H1 (cell line): Measurements from ENCODE around the gene LCMT1. TPM values are rescaled to one million over a fixed set of nuclear protein-coding genes. Genes with fewer than 3 reads are reported as not detected.

Experiments used
- CEBPB ChIP-seq: IDR thresholded peaks from 2 replicates; pipeline ENCODE4 v1.6.1; 2012; ENCODE audit warnings: low read depth, low read length
- PHF8 ChIP-seq: fragments of 200-600 bp; sonication (generic); conservative IDR thresholded peaks from 2 replicates; pipeline ENCODE4 v1.7.1; 2012; ENCODE audit warnings: low read depth, mild to moderate bottlenecking, inconsistent platforms, low read length, moderate library complexity
- POLR2A ChIP-seq, 2 experiments: IDR thresholded peaks; 1 replicate in 1 of 2; 2 replicates in 1 of 2; pipeline ENCODE4 v1.6.1; 2011; ENCODE audit warnings: low read depth in 2 of 2, low read length in 2 of 2, mild to moderate bottlenecking in 2 of 2; ENCODE audit errors: control extremely low read depth in 1 of 2
- RBBP5 ChIP-seq: IDR thresholded peaks from 2 replicates; pipeline ENCODE4 v1.7.1; 2012; ENCODE audit warnings: low read depth, mild to moderate bottlenecking, inconsistent platforms, low read length, moderate library complexity, borderline replicate concordance
- polyA plus RNA-seq, 7 experiments: library from polyadenylated mRNA; depleted of rRNA in 3 of 7; stranded (reverse) in 5 of 7; unstranded in 2 of 7; fragments of >200 nt in 5 of 7; fragments of 200-250 nt in 2 of 7; gene quantifications; 1 replicate in 5 of 7; 2 replicates in 1 of 7; 4 replicates in 1 of 7; pipeline versions ENCODE4 v1.2.1 to v1.2.3, GENCODE V29; 2011 to 2013; ENCODE audit warnings: missing spikeins in 2 of 7, mixed read lengths in 2 of 7
- total RNA-seq: library from RNA; stranded (reverse); fragmentation: NEBNext Ultra II Directional; extraction: Animal tissue kit (Norgen Biotek cat#: 25700); gene quantifications from 2 replicates; pipeline ENCODE4 v1.2.1, GENCODE V29; 2021
- TF ChIP-seq, protein P1 (sequence below): fragments of 300-600 bp; sonication (generic); IDR thresholded peaks from 2 replicates; pipeline ENCODE4 v1.7.1; 2012; ENCODE audit warnings: low read length, moderate library complexity, mild to moderate bottlenecking, inconsistent platforms; ENCODE audit not compliant: insufficient replicate concordance

The LCMT1 gene
- total and polyA plus RNA-seq, 2 of the 8 experiments (the other 6 are each of a cell fraction or from before 2014, with no cell fraction given): 61.0 to 80.8 TPM

DNA sequence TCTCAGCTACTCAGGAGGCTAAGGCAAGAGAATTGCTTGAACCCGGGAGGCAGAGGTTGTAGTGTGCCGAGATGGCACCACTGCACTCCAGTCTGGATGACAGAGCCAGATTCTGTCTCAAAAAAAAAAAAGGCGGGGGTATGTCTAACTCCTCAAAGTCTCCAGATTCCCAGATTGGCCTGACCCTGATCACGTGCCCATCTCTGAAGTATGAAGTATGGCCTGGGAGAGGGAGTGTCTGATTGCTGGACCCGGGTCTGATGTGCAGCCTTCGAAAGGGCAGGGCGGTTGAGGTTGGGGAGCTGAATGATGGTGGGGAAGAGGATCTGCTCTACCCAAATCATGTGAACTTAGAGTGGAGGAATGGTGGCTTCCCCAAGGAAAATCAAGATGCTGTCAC, 87.9 kb downstream of the LCMT1 start (continued):
- TF ChIP-seq, protein P1, sequence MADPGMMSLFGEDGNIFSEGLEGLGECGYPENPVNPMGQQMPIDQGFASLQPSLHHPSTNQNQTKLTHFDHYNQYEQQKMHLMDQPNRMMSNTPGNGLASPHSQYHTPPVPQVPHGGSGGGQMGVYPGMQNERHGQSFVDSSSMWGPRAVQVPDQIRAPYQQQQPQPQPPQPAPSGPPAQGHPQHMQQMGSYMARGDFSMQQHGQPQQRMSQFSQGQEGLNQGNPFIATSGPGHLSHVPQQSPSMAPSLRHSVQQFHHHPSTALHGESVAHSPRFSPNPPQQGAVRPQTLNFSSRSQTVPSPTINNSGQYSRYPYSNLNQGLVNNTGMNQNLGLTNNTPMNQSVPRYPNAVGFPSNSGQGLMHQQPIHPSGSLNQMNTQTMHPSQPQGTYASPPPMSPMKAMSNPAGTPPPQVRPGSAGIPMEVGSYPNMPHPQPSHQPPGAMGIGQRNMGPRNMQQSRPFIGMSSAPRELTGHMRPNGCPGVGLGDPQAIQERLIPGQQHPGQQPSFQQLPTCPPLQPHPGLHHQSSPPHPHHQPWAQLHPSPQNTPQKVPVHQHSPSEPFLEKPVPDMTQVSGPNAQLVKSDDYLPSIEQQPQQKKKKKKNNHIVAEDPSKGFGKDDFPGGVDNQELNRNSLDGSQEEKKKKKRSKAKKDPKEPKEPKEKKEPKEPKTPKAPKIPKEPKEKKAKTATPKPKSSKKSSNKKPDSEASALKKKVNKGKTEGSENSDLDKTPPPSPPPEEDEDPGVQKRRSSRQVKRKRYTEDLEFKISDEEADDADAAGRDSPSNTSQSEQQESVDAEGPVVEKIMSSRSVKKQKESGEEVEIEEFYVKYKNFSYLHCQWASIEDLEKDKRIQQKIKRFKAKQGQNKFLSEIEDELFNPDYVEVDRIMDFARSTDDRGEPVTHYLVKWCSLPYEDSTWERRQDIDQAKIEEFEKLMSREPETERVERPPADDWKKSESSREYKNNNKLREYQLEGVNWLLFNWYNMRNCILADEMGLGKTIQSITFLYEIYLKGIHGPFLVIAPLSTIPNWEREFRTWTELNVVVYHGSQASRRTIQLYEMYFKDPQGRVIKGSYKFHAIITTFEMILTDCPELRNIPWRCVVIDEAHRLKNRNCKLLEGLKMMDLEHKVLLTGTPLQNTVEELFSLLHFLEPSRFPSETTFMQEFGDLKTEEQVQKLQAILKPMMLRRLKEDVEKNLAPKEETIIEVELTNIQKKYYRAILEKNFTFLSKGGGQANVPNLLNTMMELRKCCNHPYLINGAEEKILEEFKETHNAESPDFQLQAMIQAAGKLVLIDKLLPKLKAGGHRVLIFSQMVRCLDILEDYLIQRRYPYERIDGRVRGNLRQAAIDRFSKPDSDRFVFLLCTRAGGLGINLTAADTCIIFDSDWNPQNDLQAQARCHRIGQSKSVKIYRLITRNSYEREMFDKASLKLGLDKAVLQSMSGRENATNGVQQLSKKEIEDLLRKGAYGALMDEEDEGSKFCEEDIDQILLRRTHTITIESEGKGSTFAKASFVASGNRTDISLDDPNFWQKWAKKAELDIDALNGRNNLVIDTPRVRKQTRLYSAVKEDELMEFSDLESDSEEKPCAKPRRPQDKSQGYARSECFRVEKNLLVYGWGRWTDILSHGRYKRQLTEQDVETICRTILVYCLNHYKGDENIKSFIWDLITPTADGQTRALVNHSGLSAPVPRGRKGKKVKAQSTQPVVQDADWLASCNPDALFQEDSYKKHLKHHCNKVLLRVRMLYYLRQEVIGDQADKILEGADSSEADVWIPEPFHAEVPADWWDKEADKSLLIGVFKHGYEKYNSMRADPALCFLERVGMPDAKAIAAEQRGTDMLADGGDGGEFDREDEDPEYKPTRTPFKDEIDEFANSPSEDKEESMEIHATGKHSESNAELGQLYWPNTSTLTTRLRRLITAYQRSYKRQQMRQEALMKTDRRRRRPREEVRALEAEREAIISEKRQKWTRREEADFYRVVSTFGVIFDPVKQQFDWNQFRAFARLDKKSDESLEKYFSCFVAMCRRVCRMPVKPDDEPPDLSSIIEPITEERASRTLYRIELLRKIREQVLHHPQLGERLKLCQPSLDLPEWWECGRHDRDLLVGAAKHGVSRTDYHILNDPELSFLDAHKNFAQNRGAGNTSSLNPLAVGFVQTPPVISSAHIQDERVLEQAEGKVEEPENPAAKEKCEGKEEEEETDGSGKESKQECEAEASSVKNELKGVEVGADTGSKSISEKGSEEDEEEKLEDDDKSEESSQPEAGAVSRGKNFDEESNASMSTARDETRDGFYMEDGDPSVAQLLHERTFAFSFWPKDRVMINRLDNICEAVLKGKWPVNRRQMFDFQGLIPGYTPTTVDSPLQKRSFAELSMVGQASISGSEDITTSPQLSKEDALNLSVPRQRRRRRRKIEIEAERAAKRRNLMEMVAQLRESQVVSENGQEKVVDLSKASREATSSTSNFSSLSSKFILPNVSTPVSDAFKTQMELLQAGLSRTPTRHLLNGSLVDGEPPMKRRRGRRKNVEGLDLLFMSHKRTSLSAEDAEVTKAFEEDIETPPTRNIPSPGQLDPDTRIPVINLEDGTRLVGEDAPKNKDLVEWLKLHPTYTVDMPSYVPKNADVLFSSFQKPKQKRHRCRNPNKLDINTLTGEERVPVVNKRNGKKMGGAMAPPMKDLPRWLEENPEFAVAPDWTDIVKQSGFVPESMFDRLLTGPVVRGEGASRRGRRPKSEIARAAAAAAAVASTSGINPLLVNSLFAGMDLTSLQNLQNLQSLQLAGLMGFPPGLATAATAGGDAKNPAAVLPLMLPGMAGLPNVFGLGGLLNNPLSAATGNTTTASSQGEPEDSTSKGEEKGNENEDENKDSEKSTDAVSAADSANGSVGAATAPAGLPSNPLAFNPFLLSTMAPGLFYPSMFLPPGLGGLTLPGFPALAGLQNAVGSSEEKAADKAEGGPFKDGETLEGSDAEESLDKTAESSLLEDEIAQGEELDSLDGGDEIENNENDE: no peak
- TF ChIP-seq POLR2A (IDR thresholded peaks at IDR 0.05; ENCODE audit: control extremely low read depth in 1 of 2, low read depth in 2 of 2, low read length in 2 of 2) (no peak), PHF8 (no peak), CEBPB (no peak), RBBP5 (no peak)
- TF ChIP-seq, all 59 proteins: peak for 0
